Measurements from ENCODE around the gene TPRX1.
"Not testable (repeated sequence)": the region's sequence is repeated elsewhere in the genome, so short reads cannot be mapped to it uniquely, and the experiment has no call there.

Gene TPRX1

GRCh38 chr19:47801270-47801669, 3.1 kb downstream of the TPRX1 start:
- no peak for DNase-seq

DNA sequence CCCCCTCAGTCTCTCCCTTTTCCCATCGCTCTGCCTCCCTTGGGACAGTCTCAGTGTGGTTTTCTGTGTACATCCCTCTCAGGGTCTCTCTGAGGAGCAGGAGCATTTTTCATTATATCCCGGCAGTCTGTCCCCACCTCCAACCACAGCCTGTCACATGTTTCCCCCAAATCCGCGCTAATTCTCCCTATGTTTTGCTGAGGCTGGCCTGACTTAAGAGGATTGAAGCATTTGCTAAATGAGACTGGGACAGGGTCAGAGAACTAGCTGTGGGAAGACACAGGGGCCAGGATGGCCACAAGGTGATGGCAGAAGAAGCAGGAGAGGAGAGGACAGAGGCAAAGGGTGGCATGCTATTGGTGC, 5.5 kb downstream of the TPRX1 start:
- DNase-seq = no peak

DNA sequence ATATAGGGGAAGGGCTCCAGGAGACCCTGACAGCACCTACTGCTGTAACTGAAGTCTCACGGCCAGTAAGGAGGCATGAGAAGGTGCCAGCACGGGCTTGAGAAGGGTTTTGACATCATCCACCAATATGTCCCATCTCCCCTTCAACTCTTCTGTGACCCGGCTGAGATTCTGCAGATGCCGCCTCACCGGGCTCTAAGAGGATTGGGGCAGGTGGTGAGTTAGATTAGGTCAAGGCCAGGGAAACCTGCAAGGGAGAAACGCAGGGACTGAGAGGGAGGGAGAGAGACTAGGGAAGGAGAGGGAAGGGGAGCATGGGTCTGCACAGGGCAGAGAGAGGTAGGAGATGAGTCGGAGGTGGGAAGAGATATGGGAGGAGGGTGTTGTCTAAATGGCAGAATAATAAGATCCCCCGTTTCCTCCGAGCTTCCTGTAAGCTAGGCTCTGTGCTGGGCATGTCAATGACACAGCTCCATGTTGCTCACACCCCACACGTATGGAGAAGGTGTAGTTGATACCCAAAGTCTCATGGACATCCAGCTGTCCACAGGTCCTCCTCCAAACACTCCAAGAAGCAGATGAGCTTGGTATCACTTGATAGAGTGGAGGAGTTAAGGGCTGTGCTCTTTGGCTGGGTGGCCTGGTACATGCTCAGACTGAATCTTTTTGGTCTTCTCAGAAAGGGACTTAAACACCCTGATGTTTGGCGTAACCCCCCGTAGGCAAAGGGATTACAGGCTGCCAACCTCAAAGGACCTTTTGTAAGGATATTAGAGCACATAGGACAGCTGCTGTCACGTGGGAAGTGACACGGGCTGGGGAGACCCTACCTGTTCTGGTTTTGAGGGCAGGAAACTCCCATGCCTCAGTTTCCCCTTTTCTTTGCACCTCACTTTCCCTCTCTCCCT, 6.1 kb downstream of the TPRX1 start:
- DNase-seq = no peak

DNA sequence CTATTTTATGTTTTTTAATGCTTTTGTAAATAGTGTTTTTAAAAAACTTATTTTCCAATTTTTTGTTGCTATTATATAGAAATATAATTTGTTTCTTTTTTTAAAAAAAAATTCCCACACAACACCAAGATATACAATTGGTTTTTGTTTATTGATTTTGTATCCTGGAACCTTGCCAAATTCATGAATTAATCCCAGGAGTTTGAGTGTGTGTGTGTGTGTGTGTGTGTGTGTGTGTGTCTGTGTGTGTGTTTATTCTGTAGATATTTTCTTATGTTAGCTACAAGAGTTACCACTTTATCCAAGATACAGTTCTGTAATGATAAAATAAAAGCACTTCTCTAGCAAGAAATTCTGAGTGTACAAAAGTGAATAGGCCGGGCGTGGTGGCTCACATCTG, 7.6 kb downstream of the TPRX1 start:
- no peak for DNase-seq

GRCh38 chr19:47794526-47794925, 9.8 kb downstream of the TPRX1 start:
- DNase-seq = no peak

GRCh38 chr19:47792616-47793015, 11.7 kb downstream of the TPRX1 start:
- no peak for DNase-seq

DNA sequence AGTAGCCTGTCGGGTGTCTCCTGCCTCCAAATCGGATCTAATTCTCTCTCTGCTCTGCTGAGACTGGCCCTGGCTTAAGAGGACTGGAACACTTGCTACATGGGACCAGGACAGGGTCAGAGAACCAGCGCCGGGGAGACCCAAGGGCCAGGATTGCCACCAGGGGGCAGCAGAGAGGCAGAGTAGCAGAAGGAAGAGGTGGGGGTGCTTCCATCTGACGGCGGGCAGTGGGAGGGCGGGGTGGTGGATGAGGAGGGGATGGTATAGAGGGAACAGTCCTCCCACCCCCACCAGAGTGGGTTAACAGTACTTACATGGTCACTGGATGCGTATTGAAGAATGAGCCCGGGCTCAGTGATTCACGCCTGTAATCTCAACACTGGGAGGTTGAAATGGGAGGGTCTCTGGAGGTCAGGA, 13.9 kb downstream of the TPRX1 start:
- DNase-seq = peak; percentile 89

DNA sequence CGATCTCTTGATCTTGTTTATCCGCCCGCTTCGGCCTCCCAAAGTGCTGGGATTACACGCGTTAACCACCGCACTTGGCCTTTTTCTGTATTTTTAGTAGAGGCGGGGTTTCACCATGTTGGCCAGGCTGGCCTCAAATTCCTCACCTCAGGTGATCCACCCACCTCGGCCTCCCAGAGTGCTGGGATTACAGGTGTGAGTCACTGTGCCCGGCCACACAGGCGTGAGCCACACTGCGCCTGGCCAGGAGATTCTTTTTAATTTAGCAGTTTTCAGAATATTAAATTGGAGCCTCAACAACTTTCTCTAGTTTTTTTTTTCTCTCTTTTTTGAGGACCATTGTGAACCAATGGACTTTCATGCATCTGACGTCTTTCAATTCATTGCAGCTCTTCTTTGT, 14.5 kb downstream of the TPRX1 start:
- not testable (repeated sequence) for DNase-seq

GRCh38 chr19:47787307-47787706, 17.0 kb downstream of the TPRX1 start:
- DNase-seq = not testable (repeated sequence)

- no peak for DNase-seq
Measured at GRCh38 chr19:47786566-47786965, 17.8 kb downstream of the TPRX1 start.

GRCh38 chr19:47781590-47782262, 22.6 kb downstream of the TPRX1 start:
- no peak for DNase-seq

- DNase-seq = no peak
Measured at GRCh38 chr19:47780215-47780551, 24.2 kb downstream of the TPRX1 start.

DNA sequence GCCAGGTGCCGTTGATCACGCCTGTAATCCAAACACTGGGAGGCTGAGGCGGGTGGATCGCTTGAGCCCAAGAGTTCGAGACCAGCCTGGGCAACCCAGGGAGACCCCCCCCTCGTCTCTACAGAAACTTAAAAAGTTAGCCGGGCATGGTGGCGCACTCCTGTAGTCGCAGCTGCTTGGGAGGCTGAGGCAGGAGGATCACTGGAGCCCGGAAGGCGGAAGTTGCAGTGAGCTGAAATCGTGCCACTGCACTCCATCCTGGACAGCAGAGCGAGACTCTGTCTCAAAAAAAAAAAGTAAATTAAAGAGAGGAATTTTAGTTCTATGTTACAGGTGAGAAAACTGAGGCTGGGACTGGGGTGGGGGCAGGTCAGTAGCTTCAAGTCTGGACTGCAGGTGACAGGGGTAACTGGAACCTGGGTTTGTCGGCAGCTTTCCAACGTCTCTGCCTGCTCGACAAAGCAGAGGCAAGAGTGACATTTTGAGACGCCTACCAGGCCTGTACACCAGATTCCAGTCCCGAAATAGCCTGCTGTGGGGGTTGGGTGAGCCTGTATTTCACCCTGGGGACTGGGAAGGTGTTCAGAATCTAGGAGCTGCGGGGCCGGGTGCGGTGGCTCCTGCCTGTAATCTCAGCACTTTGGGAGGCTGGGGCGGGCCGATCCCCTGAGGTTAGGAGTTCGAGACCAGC, 24.7 kb downstream of the TPRX1 start:
- DNase-seq = no peak

- no peak for DNase-seq
Measured at GRCh38 chr19:47778954-47779351, 25.4 kb downstream of the TPRX1 start.

- peak; percentile 94 for DNase-seq
Measured at GRCh38 chr19:47778049-47778953, 26.1 kb downstream of the TPRX1 start, which contains the start of gene SELENOW. SELENOW (plus strand) TSS chr19:47778703; CDS start chr19:47778786, 83 bp downstream.

DNA sequence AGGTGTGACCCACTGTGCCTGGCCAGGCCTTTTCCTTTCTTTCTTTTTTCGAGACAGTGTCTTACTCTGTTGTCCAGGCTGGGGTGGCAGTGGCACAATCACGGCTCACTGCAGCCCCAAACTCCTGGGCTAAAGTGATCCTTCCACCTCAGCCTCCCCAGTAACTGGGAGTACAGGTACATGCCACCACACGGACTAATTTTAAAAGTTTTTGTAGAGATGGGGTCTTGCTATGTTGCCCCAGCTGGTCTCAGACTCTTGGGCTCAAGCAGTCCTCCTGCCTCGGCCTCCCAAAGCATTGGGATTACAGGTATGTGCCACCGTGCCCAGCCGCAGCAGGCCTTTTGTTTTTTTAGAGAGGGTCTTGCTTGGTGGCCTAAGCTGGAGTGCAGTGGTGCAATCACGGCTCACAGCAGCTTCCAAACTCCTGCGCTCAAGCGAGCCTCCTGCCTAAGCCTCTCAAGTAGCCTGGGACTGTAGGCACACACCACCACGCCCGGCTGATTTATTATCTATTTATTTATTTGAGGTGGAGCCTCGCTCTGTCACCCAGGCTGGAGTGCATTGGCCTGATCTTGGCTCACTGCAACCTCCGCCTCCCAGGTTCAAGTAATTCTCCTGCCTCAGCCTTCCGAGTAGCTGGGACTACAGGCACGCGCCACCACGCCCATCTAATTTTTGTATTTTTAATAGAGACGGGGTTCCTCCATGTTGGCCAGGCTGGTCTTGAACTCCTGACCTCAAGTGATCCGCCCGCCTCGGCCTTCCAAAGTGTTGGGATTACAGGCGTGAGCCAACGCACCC, 26.9 kb downstream of the TPRX1 start:
- not testable (repeated sequence) for DNase-seq

GRCh38 chr19:47776568-47776967, 27.8 kb downstream of the TPRX1 start:
- DNase-seq = no peak

DNA sequence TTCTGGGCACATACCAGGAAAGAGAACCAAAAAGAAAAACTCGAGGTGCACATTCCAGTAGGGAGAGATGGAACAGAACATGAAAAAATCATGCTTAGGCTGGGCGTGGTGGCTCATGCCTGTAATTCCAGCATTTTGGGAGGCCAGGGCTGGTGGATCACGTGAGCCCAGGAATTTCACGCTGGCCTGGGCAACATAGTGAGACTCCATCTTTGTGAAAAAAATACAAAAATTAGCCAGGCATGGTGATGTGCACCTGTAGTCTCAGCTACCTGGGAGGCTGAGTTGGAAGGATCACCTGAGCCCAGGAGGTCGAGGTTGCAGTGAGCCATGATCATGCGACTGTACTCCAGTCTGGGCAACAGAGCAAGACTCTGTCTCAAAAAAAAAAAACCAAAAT, 33.1 kb downstream of the TPRX1 start:
- not testable (repeated sequence) for DNase-seq

GRCh38 chr19:47769534-47769933, 34.8 kb downstream of the TPRX1 start:
- DNase-seq = no peak

DNA sequence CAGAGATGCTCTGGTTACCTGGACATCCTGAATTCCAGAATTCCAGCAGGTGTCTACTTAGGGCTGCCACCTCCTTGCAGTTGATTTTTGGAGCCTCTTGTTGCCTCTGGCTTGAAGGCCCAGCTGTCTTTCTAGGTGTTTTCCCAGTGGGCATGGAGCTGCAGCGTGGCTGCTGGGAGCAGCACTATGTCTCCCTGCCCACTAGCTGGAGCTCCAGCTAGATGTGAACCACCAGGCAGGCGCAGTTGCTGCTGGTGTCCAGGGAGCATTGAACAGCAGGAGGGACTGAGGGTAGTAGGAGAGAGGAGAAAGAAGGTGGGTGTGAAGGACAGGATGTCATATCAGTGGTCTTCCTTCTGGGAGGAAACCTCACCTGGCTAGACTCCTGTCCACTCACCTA, 35.7 kb downstream of the TPRX1 start:
- no peak for DNase-seq

DNA sequence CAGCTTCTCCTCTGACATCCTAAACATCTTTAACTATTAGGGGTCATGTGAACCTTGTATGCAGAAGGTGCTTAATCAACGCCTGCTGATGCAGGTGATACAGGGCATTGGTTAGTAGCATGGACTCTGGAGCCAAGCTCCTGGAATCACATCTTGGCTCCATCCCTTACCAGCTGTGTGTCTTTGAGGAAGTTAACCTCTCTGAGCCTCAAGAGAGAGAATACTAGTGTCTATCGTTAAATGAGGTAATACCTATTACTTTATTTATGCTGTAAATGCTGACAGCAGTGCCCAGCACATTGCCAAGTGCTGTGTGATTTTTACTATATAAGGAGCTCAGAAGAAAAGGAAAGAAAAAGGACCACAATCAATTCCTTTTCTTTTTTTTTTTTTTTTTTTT, 37.0 kb downstream of the TPRX1 start:
- DNase-seq = no peak

DNA sequence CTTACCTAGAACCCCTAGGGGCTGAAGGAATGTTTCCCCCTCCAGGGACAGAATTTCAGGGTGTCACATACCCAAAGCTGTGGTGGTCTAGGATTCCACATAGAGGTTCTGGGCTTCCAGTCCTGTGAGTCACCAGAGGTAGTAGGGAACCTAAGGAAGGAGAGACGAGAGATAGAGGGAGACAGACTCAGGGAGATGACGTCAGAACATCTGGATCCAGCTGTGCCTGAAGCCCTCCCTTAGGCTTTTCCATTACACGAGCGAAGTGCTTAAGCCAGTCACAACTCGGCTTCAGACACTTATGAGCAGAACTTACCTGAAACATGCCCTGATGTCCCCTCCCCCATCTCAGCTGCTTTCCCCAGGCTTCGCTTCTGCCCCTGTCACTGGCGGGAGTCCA, 37.7 kb downstream of the TPRX1 start:
- DNase-seq = no peak

Measured in eye (tissue), 1 donor.